Left hindlimb (tissue), 1 donor: ENCODE measurements around the gene HMHB1.
A peak's percentile ranks its signal among the peaks of the same experiment; 100 is the strongest.

Source experiments
- DNase-seq: peaks from one replicate; pipeline ENCODE4 v3.0.0-alpha.2; 2018

Gene HMHB1

GRCh38 chr5:143812085-143812705 lies at the start of gene HMHB1:
Gene HMHB1 (plus strand): TSS chr5:143812161.
- DNase-seq: no peak

- DNase-seq: no peak
Observed at GRCh38 chr5:143762636-143763220, 49.2 kb upstream of the HMHB1 start.

GRCh38 chr5:143767162-143767561 lies 44.8 kb upstream of the HMHB1 start:
- DNase-seq: no peak

GRCh38 chr5:143769026-143769786 lies 42.8 kb upstream of the HMHB1 start:
- DNase-seq: no peak

- no peak for DNase-seq
Observed at GRCh38 chr5:143770450-143770849, 41.5 kb upstream of the HMHB1 start.

GRCh38 chr5:143771189-143771588 lies 40.8 kb upstream of the HMHB1 start:
- peak; percentile 62 for DNase-seq

- no peak for DNase-seq
Observed at GRCh38 chr5:143771602-143772001, 40.4 kb upstream of the HMHB1 start.

GRCh38 chr5:143772621-143773020 lies 39.3 kb upstream of the HMHB1 start:
- no peak for DNase-seq

- no peak for DNase-seq
Observed at GRCh38 chr5:143775258-143775657, 36.7 kb upstream of the HMHB1 start.

- no peak for DNase-seq
Observed at GRCh38 chr5:143776951-143777350, 35.0 kb upstream of the HMHB1 start.

- no peak for DNase-seq
Observed at GRCh38 chr5:143779506-143779905, 32.5 kb upstream of the HMHB1 start.

- no peak for DNase-seq
Observed at GRCh38 chr5:143781993-143782520, 29.9 kb upstream of the HMHB1 start.

- no peak for DNase-seq
Observed at GRCh38 chr5:143782588-143783386, 29.2 kb upstream of the HMHB1 start.

- DNase-seq: no peak
Observed at GRCh38 chr5:143788401-143788800, 23.6 kb upstream of the HMHB1 start.

GRCh38 chr5:143790457-143791112 lies 21.4 kb upstream of the HMHB1 start:
- no peak for DNase-seq

- no peak for DNase-seq
Observed at GRCh38 chr5:143791848-143792731, 19.9 kb upstream of the HMHB1 start.

GRCh38 chr5:143793249-143793648 lies 18.7 kb upstream of the HMHB1 start:
- no peak for DNase-seq

- DNase-seq: no peak
Observed at GRCh38 chr5:143796125-143796524, 15.8 kb upstream of the HMHB1 start.

GRCh38 chr5:143796753-143797152 lies 15.2 kb upstream of the HMHB1 start:
- no peak for DNase-seq

- DNase-seq: no peak
Observed at GRCh38 chr5:143800715-143801114, 11.2 kb upstream of the HMHB1 start.

GRCh38 chr5:143801252-143801939 lies 10.6 kb upstream of the HMHB1 start:
- DNase-seq: no peak
